Neural progenitor cell (in vitro differentiated cells): ENCODE results near the gene FADS1. TPM values are rescaled to one million over a fixed set of nuclear protein-coding genes. Genes with fewer than 3 reads are reported as not detected.

Experiments used
- DNase-seq: peaks from one replicate; pipeline ENCODE4 v3.0.0-alpha.2; 2016; ENCODE audit warnings: low spot score
- H2AFZ ChIP-seq: fragments of 200-600 bp; sonication (generic); replicated peaks from 2 replicates; pipeline ENCODE4 v1.6.1; 2016; ENCODE audit warnings: antibody characterized with exemption
- H3F3A ChIP-seq: fragments of 200-600 bp; sonication (generic); 2 replicates; pipeline ENCODE4 v1.6.1; 2016; ENCODE audit warnings: antibody characterized with exemption, low read depth
- H3K27ac ChIP-seq: fragments of 200-600 bp; sonication (generic); 2 replicates; pipeline ENCODE4 v1.5.1; 2016; ENCODE audit warnings: mild to moderate bottlenecking
- H3K27me3 ChIP-seq: fragments of 200-600 bp; sonication (generic); 2 replicates; pipeline ENCODE4 v1.6.1; 2016; ENCODE audit warnings: mild to moderate bottlenecking, moderate library complexity
- H3K36me3 ChIP-seq: fragments of 200-600 bp; sonication (generic); 2 replicates; pipeline ENCODE4 v1.5.1; 2016
- H3K4me1 ChIP-seq: fragments of 200-600 bp; sonication (generic); 2 replicates; pipeline ENCODE4 v1.6.1; 2016; ENCODE audit warnings: mixed run types
- H3K4me2 ChIP-seq: fragments of 200-600 bp; sonication (generic); 2 replicates; pipeline ENCODE4 v1.6.1; 2016
- H3K4me3 ChIP-seq: fragments of 200-600 bp; sonication (generic); 2 replicates; pipeline ENCODE4 v1.5.1; 2016
- H3K79me2 ChIP-seq: fragments of 200-600 bp; sonication (generic); 2 replicates; pipeline ENCODE4 v1.6.1; 2016; ENCODE audit warnings: low read depth
- H3K9ac ChIP-seq: fragments of 200-600 bp; sonication (generic); 2 replicates; pipeline ENCODE4 v1.6.1; 2016
- H3K9me3 ChIP-seq: fragments of 200-600 bp; sonication (generic); 2 replicates; pipeline ENCODE4 v1.5.1; 2016; ENCODE audit warnings: low read depth
- H4K20me1 ChIP-seq: fragments of 200-600 bp; sonication (generic); 2 replicates; pipeline ENCODE4 v1.6.1; 2016; ENCODE audit warnings: low read depth
- H3K27ac Mint-ChIP-seq: 3 replicates; pipeline ENCODE4 v1.8.0; 2021; ENCODE audit warnings: mixed read lengths
- H3K27me3 Mint-ChIP-seq: 2 replicates; pipeline ENCODE4 v1.8.0; 2022; ENCODE audit warnings: low read depth, mild to moderate bottlenecking, inconsistent platforms, moderate library complexity, mixed read lengths; ENCODE audit not compliant: insufficient read depth
- H3K36me3 Mint-ChIP-seq: 3 replicates; pipeline ENCODE4 v1.8.0; 2021; ENCODE audit warnings: mixed read lengths
- H3K4me1 Mint-ChIP-seq: 3 replicates; pipeline ENCODE4 v1.8.0; 2021; ENCODE audit warnings: mixed read lengths
- H3K4me3 Mint-ChIP-seq: 3 replicates; pipeline ENCODE4 v1.8.0; 2021; ENCODE audit warnings: mild to moderate bottlenecking, moderate library complexity, mixed read lengths
- H3K9me3 Mint-ChIP-seq: 3 replicates; pipeline ENCODE4 v1.8.0; 2020; ENCODE audit warnings: mixed read lengths
- CTCF ChIP-seq: fragments of 200-600 bp; sonication (generic); IDR thresholded peaks from 2 replicates; pipeline ENCODE4 v1.5.1; 2017; ENCODE audit warnings: antibody characterized with exemption, mild to moderate bottlenecking
- EZH2 ChIP-seq: fragments of 200-600 bp; sonication (generic); IDR thresholded peaks from 2 replicates; pipeline ENCODE4 v1.6.1; 2017; ENCODE audit warnings: antibody characterized with exemption, mild to moderate bottlenecking, moderate library complexity
- EZH2phosphoT487 ChIP-seq: fragments of 200-600 bp; sonication (generic); IDR thresholded peaks from 2 replicates; pipeline ENCODE4 v1.6.1; 2017; ENCODE audit warnings: antibody characterized with exemption
- total RNA-seq: library from RNA; depleted of rRNA; stranded (reverse); fragments of >200 nt; gene quantifications from 2 replicates; pipeline ENCODE4 v1.2.3, GENCODE V29; 2015; ENCODE audit warnings: low replicate concordance

Gene FADS1
- total RNA-seq, 1 donor from 2014 or later: 163 TPM

GRCh38 chr11:61828629-61829407 is 12.0 kb upstream of the FADS1 start:
- H3K79me2 ChIP-seq: peaks cover 66% of the 10 kb centered on the region
- no peaks in the 10 kb centered on the region for H3K9me3 ChIP-seq
- H3K27ac ChIP-seq: peak overlapping the region; percentile 95
- H3F3A ChIP-seq: peaks cover 51% of the 10 kb centered on the region
- H3K27ac Mint-ChIP-seq: peak overlapping the region; percentile 94
- no peaks in the 10 kb centered on the region for H3K9me3 Mint-ChIP-seq
- H2AFZ ChIP-seq: no peak overlapping the region
- H3K4me2 ChIP-seq: peak overlapping the region; percentile 95
- H3K27me3 Mint-ChIP-seq: peaks cover 3% of the 10 kb centered on the region
- H3K36me3 ChIP-seq: no peaks in the 10 kb centered on the region
- peaks cover 22% of the 10 kb centered on the region for H3K36me3 Mint-ChIP-seq
- peaks cover 49% of the 10 kb centered on the region for H4K20me1 ChIP-seq
- peak overlapping the region; percentile 92 for H3K4me3 Mint-ChIP-seq
- TF ChIP-seq EZH2phosphoT487: no peak
- no peak for TF ChIP-seq EZH2
- peak; percentile 60 for TF ChIP-seq CTCF
- peak overlapping the region; percentile 81 for H3K9ac ChIP-seq
- peak overlapping the region; percentile 98 for H3K4me3 ChIP-seq
- peaks cover 37% of the 10 kb centered on the region for H3K4me1 ChIP-seq
- peak; percentile 78 for DNase-seq
- peaks cover 57% of the 10 kb centered on the region for H3K4me1 Mint-ChIP-seq
- no peaks in the 10 kb centered on the region for H3K27me3 ChIP-seq

DNA sequence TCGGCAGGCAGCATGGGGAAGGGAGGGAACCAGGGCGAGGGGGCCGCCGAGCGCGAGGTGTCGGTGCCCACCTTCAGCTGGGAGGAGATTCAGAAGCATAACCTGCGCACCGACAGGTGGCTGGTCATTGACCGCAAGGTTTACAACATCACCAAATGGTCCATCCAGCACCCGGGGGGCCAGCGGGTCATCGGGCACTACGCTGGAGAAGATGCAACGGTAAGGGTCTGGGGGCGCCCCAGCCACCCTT is 11.5 kb upstream of the FADS1 start:
- peaks cover 52% of the 10 kb centered on the region for H3K4me1 Mint-ChIP-seq
- TF ChIP-seq CTCF (no peak), EZH2 (no peak), EZH2phosphoT487 (no peak)

DNA sequence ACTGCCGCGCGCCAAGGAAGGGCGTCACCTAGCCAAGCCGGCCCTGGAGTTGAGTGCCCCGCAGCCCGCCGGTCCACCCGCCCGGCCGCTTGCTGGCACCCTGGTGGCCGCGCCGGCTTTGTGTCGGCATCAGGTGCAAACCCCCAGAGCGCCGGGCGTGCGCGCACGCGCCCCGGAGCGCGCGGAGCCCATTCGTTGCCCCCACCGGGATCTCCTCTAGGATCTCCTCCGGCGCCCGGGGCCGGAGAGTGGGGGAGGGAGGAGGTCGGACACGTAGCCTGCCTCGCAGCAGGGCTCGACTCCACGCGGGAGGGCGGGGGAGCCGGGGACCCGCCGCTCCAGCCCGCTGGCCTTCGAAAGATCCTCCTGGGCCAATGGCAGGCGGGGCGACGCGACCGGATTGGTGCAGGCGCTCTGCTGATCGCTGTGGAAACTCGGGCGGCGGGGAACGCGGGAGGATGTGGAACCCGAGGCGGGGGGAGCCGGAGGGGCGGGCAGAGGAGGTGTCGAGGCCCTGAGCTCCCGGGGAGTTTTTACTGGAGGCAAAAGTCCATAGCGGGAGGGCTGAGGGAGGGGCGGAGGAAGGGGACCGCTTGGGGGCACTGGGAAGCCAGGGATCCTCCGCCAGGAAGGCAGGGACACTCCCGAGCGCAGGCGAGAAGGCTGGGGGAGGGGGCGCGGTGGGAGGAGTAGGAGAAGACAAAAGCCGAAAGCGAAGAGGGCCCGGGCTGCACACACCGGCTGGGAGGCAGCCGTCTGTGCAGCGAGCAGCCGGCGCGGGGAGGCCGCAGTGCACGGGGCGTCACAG is 11.0 kb upstream of the FADS1 start, which contains the start of gene FADS2:
Gene FADS2, plus strand, starts transcription at position 730 of the 808 bp plus-strand sequence. CDS start 91 bp downstream, outside the sequence.
- Histone ChIP-seq H3K4me1 (peaks cover 36% of the 10 kb centered on the region), H3K9ac (peak within 1 kb of the TSS; percentile 81), H3K4me3 (peak within 1 kb of the TSS; percentile 98), H3K27me3 (no peaks in the 10 kb centered on the region), H3K36me3 (no peaks in the 10 kb centered on the region), H4K20me1 (peaks cover 39% of the 10 kb centered on the region), H3K27ac (peak within 1 kb of the TSS; percentile 95), H3F3A (peaks cover 51% of the 10 kb centered on the region), H3K4me2 (peak within 1 kb of the TSS; percentile 95), H2AFZ (peak within 1 kb of the TSS; percentile 91), H3K9me3 (no peaks in the 10 kb centered on the region), H3K79me2 (peaks cover 56% of the 10 kb centered on the region)
- no peak for TF ChIP-seq EZH2phosphoT487
- TF ChIP-seq CTCF: no peak
- no peak for TF ChIP-seq EZH2
- peak; percentile 94 for DNase-seq
- peaks cover 19% of the 10 kb centered on the region for H3K36me3 Mint-ChIP-seq
- H3K4me3 Mint-ChIP-seq: peak within 1 kb of the TSS; percentile 92
- peaks cover 47% of the 10 kb centered on the region for H3K4me1 Mint-ChIP-seq
- no peaks in the 10 kb centered on the region for H3K9me3 Mint-ChIP-seq
- H3K27ac Mint-ChIP-seq: peak within 1 kb of the TSS; percentile 98
- H3K27me3 Mint-ChIP-seq: peaks cover 3% of the 10 kb centered on the region

More for the DNA sequence above, 11.5 kb upstream of the FADS1 start:
- Histone ChIP-seq H3K27ac (peak overlapping the region; percentile 95), H3K4me1 (peaks cover 37% of the 10 kb centered on the region), H3K9me3 (no peaks in the 10 kb centered on the region), H3K79me2 (peaks cover 61% of the 10 kb centered on the region), H3K4me2 (peak overlapping the region; percentile 95), H4K20me1 (peaks cover 44% of the 10 kb centered on the region), H3K27me3 (no peaks in the 10 kb centered on the region), H3K4me3 (peak overlapping the region; percentile 98), H2AFZ (no peak overlapping the region), H3F3A (peaks cover 51% of the 10 kb centered on the region), H3K36me3 (no peaks in the 10 kb centered on the region), H3K9ac (peak overlapping the region; percentile 81)
- no peak for DNase-seq
- peaks cover 18% of the 10 kb centered on the region for H3K36me3 Mint-ChIP-seq
- peaks cover 3% of the 10 kb centered on the region for H3K27me3 Mint-ChIP-seq
- H3K4me3 Mint-ChIP-seq: peak overlapping the region; percentile 92
- no peaks in the 10 kb centered on the region for H3K9me3 Mint-ChIP-seq
- H3K27ac Mint-ChIP-seq: peak overlapping the region; percentile 94
